Measurements from ENCODE around the gene RPRML. TPM values are rescaled to one million over a fixed set of nuclear protein-coding genes. Genes with fewer than 3 reads are reported as not detected.
A peak's percentile ranks its signal among the peaks of the same experiment; 100 is the strongest.
"Not testable (repeated sequence)": the region's sequence is repeated elsewhere in the genome, so short reads cannot be mapped to it uniquely, and the experiment has no call there.

The RPRML gene
- total and polyA plus RNA-seq, 3 experiments from 2014 or later = not detected

DNA sequence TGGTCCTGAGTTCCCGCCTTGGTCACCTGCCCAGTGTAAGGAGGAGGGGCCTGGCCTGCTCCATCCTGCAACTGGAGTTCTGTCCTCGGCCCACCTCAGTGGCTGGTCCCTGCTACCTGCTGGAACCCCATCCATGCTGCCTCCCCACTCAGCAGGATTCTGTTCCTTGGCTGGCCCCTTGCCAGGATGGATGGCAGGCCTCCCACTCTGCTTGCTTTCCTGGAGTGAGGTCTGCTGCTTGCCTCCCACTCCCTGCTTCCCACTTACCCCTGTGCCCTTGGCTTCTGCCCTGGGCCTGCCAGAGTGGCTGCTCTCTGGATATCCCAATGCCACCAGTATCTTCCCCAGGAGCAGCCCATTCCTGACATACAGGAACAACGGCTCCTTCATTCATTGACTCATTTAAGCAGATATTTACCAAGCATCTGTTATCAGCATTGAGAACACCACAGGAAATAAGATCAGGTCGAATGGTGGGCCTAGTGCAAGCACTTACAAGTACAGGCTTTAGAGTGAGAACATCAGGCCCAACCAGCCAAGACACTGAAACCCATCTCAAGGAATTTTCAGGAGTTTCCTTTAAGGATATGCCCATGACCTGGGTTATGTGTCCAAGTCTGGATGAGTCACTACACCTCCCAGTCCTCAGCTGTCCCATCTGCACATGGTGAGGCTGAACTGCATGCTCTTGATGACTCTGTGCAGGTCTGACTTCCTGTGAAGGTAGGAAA is 17.0 kb upstream of the RPRML start:
- H3K27ac Mint-ChIP-seq = peak overlapping the region in 1 of 8 donors; percentile 55
- H3K27me3 Mint-ChIP-seq = no peaks in the 10 kb centered on the region
- CTCF ChIA-PET = no interaction called here
- H3K9me3 ChIP-seq (ENCODE audit: low read length) = no peaks in the 10 kb centered on the region
- peaks cover under 1 to 1% (median under 1%) of the 10 kb centered on the region in 3 donors for H3K4me1 Mint-ChIP-seq
- no peak for DNase-seq
- no peaks in the 10 kb centered on the region for H3K27me3 ChIP-seq (ENCODE audit: insufficient read depth, low read length, poor library complexity, severe bottlenecking)
- no peak overlapping the region for H3K4me3 Mint-ChIP-seq
- POLR2A ChIA-PET = no interaction called here
- H3K4me3 ChIP-seq (ENCODE audit: low read length) = no peak overlapping the region
- no peaks in the 10 kb centered on the region for H3K4me1 ChIP-seq (ENCODE audit: insufficient read depth, low read length)
- H3K36me3 ChIP-seq (ENCODE audit: insufficient read depth, low read length) = no peaks in the 10 kb centered on the region
- no peak overlapping the region for H3K27ac ChIP-seq (ENCODE audit: low read depth, low read length)
- H3K36me3 Mint-ChIP-seq = no peaks in the 10 kb centered on the region
- H3K9me3 Mint-ChIP-seq = no peaks in the 10 kb centered on the region

GRCh38 chr17:46994993-46995392 is 15.9 kb upstream of the RPRML start:
- Mint-ChIP-seq H3K4me3 (no peak overlapping the region), H3K36me3 (no peaks in the 10 kb centered on the region), H3K27ac (no peak overlapping the region), H3K9me3 (no peaks in the 10 kb centered on the region), H3K4me1 (no peaks in the 10 kb centered on the region), H3K27me3 (no peaks in the 10 kb centered on the region)
- POLR2A ChIA-PET = no interaction called here
- CTCF ChIA-PET = no interaction called here
- H3K4me1 ChIP-seq (ENCODE audit: insufficient read depth, low read length) = no peaks in the 10 kb centered on the region
- H3K9me3 ChIP-seq (ENCODE audit: low read length) = no peaks in the 10 kb centered on the region
- no peak overlapping the region for H3K4me3 ChIP-seq (ENCODE audit: low read length)
- DNase-seq = no peak
- no peaks in the 10 kb centered on the region for H3K36me3 ChIP-seq (ENCODE audit: insufficient read depth, low read length)
- no peak overlapping the region for H3K27ac ChIP-seq (ENCODE audit: low read depth, low read length)
- H3K27me3 ChIP-seq (ENCODE audit: insufficient read depth, low read length, poor library complexity, severe bottlenecking) = no peaks in the 10 kb centered on the region

GRCh38 chr17:46991617-46992016 is 12.6 kb upstream of the RPRML start:
- no peaks in the 10 kb centered on the region for H3K36me3 Mint-ChIP-seq
- no peak overlapping the region for H3K4me3 ChIP-seq (ENCODE audit: low read length)
- H3K27ac Mint-ChIP-seq = no peak overlapping the region
- H3K4me1 Mint-ChIP-seq = no peaks in the 10 kb centered on the region
- no peaks in the 10 kb centered on the region for H3K27me3 ChIP-seq (ENCODE audit: insufficient read depth, low read length, poor library complexity, severe bottlenecking)
- POLR2A ChIA-PET = no interaction called here
- H3K9me3 Mint-ChIP-seq = no peaks in the 10 kb centered on the region
- H3K4me3 Mint-ChIP-seq = no peak overlapping the region
- no peak for DNase-seq
- H3K27ac ChIP-seq (ENCODE audit: low read depth, low read length) = no peak overlapping the region
- H3K9me3 ChIP-seq (ENCODE audit: low read length) = no peaks in the 10 kb centered on the region
- H3K4me1 ChIP-seq (ENCODE audit: insufficient read depth, low read length) = no peaks in the 10 kb centered on the region
- H3K36me3 ChIP-seq (ENCODE audit: insufficient read depth, low read length) = no peaks in the 10 kb centered on the region
- CTCF ChIA-PET = no interaction called here
- peaks cover 4 to 11% of the 10 kb centered on the region in 2 donors for H3K27me3 Mint-ChIP-seq

DNA sequence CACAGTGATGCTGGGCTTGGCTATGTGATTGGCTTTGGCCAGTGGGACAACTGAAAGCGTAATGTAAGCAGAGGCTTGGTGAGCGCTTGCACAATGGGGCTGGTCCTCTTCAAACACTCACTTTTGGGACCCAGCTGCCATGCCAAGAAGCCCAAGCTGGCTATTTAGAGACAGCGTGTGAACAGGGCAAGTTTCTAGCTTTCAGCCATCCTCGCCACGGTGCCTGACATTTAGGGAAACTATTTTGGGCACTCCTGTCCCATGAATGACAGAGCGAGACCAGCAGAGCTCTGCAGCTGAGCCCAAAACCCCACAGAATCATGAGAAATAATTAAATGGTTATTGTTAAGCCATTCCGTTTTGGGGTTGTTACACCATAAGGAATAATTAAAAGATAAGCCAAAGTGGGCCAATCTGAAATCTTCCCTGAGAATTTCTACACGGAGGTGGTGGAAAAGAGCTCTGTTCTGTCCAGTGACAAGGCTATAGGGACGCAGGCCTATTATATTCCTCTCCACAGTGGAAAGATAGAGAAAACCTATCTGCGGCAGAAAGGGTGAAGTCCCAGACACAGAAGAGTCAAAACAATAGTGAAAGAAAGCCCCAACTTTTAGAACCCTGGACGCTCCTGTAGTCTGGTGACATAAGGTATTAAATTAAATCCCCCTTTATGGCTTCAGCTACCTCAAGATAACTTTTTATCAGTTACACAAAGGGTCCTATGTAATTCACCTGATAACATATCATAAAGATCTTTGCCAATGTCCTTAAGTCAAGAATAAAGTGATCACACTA is 10.8 kb upstream of the RPRML start:
- no peaks in the 10 kb centered on the region for H3K9me3 ChIP-seq (ENCODE audit: low read length)
- no peaks in the 10 kb centered on the region for H3K36me3 ChIP-seq (ENCODE audit: insufficient read depth, low read length)
- no peaks in the 10 kb centered on the region for H3K4me1 Mint-ChIP-seq
- H3K4me1 ChIP-seq (ENCODE audit: insufficient read depth, low read length) = no peaks in the 10 kb centered on the region
- H3K27ac ChIP-seq (ENCODE audit: low read depth, low read length) = no peak overlapping the region
- H3K27ac Mint-ChIP-seq = no peak overlapping the region
- no peak overlapping the region for H3K4me3 Mint-ChIP-seq
- no peaks in the 10 kb centered on the region for H3K27me3 ChIP-seq (ENCODE audit: insufficient read depth, low read length, poor library complexity, severe bottlenecking)
- ChIA-PET CTCF (no interaction called here), POLR2A (no interaction called here)
- no peaks in the 10 kb centered on the region for H3K9me3 Mint-ChIP-seq
- H3K36me3 Mint-ChIP-seq = no peaks in the 10 kb centered on the region
- peaks cover 5 to 13% of the 10 kb centered on the region in 2 donors for H3K27me3 Mint-ChIP-seq
- DNase-seq = no peak
- H3K4me3 ChIP-seq (ENCODE audit: low read length) = no peak overlapping the region

- DNase-seq; H3K4me1 Mint-ChIP-seq; H3K27me3 ChIP-seq (ENCODE audit: insufficient read depth, low read length, poor library complexity, severe bottlenecking); H3K4me1 ChIP-seq (ENCODE audit: insufficient read depth, low read length); H3K4me3 ChIP-seq (ENCODE audit: low read length); H3K27ac Mint-ChIP-seq; H3K36me3 ChIP-seq (ENCODE audit: insufficient read depth, low read length); CTCF ChIA-PET; POLR2A ChIA-PET; H3K36me3 Mint-ChIP-seq; H3K4me3 Mint-ChIP-seq; H3K27ac ChIP-seq (ENCODE audit: low read depth, low read length); H3K9me3 ChIP-seq (ENCODE audit: low read length); H3K9me3 Mint-ChIP-seq: not testable (repeated sequence)
- peaks cover 5 to 13% of the 10 kb centered on the region in 2 donors for H3K27me3 Mint-ChIP-seq
Measured at GRCh38 chr17:46987927-46988326, 8.9 kb upstream of the RPRML start.

DNA sequence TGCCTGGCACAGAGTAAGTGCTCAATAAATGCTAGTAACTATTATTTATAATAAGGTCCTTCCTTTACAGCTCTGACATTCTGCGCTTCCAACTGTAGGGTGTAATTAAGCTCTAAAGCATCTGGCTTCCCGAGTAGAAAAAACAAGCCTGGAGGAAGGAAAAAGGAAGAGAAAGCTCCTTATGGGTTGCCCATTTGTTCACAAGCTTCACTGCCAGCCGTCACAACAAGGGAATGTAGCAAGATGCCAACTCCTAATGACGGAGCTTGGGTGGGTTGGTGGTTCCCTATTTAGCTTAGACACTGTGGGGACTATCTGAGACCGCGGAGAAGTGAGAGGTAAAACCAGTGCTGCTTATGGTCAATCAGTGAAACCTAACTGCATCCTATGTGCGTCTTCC is 7.3 kb upstream of the RPRML start:
- Mint-ChIP-seq H3K27ac (no peak overlapping the region), H3K4me1 (no peaks in the 10 kb centered on the region), H3K36me3 (peaks cover 0 to 2% (median 0%) of the 10 kb centered on the region in 3 donors), H3K27me3 (peaks cover 7 to 14% of the 10 kb centered on the region in 2 donors), H3K9me3 (no peaks in the 10 kb centered on the region), H3K4me3 (no peak overlapping the region)
- CTCF ChIA-PET = no interaction called here
- H3K4me1 ChIP-seq (ENCODE audit: insufficient read depth, low read length) = no peaks in the 10 kb centered on the region
- H3K36me3 ChIP-seq (ENCODE audit: insufficient read depth, low read length) = no peaks in the 10 kb centered on the region
- no peaks in the 10 kb centered on the region for H3K27me3 ChIP-seq (ENCODE audit: insufficient read depth, low read length, poor library complexity, severe bottlenecking)
- no peaks in the 10 kb centered on the region for H3K9me3 ChIP-seq (ENCODE audit: low read length)
- no peak overlapping the region for H3K27ac ChIP-seq (ENCODE audit: low read depth, low read length)
- DNase-seq = no peak
- POLR2A ChIA-PET = no interaction called here
- no peak overlapping the region for H3K4me3 ChIP-seq (ENCODE audit: low read length)

- CTCF ChIA-PET = no interaction called here
- H3K36me3 Mint-ChIP-seq = peaks cover 0 to 3% (median 2%) of the 10 kb centered on the region in 3 donors
Measured at GRCh38 chr17:46984892-46985291, 5.8 kb upstream of the RPRML start.

GRCh38 chr17:46984341-46984740 is 5.3 kb upstream of the RPRML start:
- POLR2A ChIA-PET = no interaction called here
- Histone ChIP-seq H3K27me3 (ENCODE audit: insufficient read depth, low read length, poor library complexity, severe bottlenecking) (peaks cover 2% of the 10 kb centered on the region), H3K9me3 (ENCODE audit: low read length) (no peaks in the 10 kb centered on the region), H3K36me3 (ENCODE audit: insufficient read depth, low read length) (no peaks in the 10 kb centered on the region), H3K27ac (ENCODE audit: low read depth, low read length) (no peak overlapping the region), H3K4me1 (ENCODE audit: insufficient read depth, low read length) (no peaks in the 10 kb centered on the region), H3K4me3 (ENCODE audit: low read length) (no peak overlapping the region)
- peaks cover 3 to 10% (median 8%) of the 10 kb centered on the region in 3 donors for H3K4me1 Mint-ChIP-seq
- H3K36me3 Mint-ChIP-seq = peaks cover 0 to 3% (median 2%) of the 10 kb centered on the region in 3 donors
- no peak overlapping the region for H3K27ac Mint-ChIP-seq
- no peaks in the 10 kb centered on the region for H3K9me3 Mint-ChIP-seq
- H3K4me3 Mint-ChIP-seq = no peak overlapping the region
- no peak for DNase-seq
- CTCF ChIA-PET = no interaction called here
- peaks cover 18 to 32% of the 10 kb centered on the region in 2 donors for H3K27me3 Mint-ChIP-seq

More at GRCh38 chr17:46984892-46985291, 5.8 kb upstream of the RPRML start:
- Mint-ChIP-seq H3K4me3 (no peak overlapping the region), H3K27me3 (peaks cover 16 to 26% of the 10 kb centered on the region in 2 donors), H3K27ac (no peak overlapping the region), H3K9me3 (no peaks in the 10 kb centered on the region), H3K4me1 (peaks cover 2 to 5% (median 5%) of the 10 kb centered on the region in 3 donors)
- no peaks in the 10 kb centered on the region for H3K9me3 ChIP-seq (ENCODE audit: low read length)
- POLR2A ChIA-PET = no interaction called here
- no peak overlapping the region for H3K4me3 ChIP-seq (ENCODE audit: low read length)
- H3K27ac ChIP-seq (ENCODE audit: low read depth, low read length) = no peak overlapping the region
- no peaks in the 10 kb centered on the region for H3K4me1 ChIP-seq (ENCODE audit: insufficient read depth, low read length)
- H3K36me3 ChIP-seq (ENCODE audit: insufficient read depth, low read length) = no peaks in the 10 kb centered on the region
- DNase-seq = no peak
- no peaks in the 10 kb centered on the region for H3K27me3 ChIP-seq (ENCODE audit: insufficient read depth, low read length, poor library complexity, severe bottlenecking)
